SK-N-SH (cell line): ENCODE data around the gene STRBP. TPM values are rescaled to one million over a fixed set of nuclear protein-coding genes. Genes with fewer than 3 reads are reported as not detected.

Source experiments
- CTCF ChIA-PET: fragments of 300-600, 350-600 bp; formaldehyde crosslinking; extraction: SDS; loops from one replicate; lab custom pipeline; 2021; lab: Yijun Ruan, JAX
- POLR2A ChIA-PET: fragments of 350-600 bp; sonication (Branson Sonifier 250); formaldehyde crosslinking; extraction: SDS; loops from one replicate; lab custom pipeline; 2020; ENCODE audit warnings: antibody characterized with exemption, inconsistent platforms; lab: Yijun Ruan, JAX
- DNase-seq: peaks from one replicate; pipeline ENCODE4 v3.0.0; 2012
- H2AFZ ChIP-seq: fragments of 200-600 bp; sonication (generic); 2 replicates; pipeline ENCODE4 v1.8.1; 2016; ENCODE audit warnings: antibody characterized with exemption, mild to moderate bottlenecking, low read depth
- H3F3A ChIP-seq: fragments of 200-600 bp; sonication (generic); replicated peaks from 2 replicates; pipeline ENCODE3; 2016; ENCODE audit warnings: antibody characterized with exemption, mild to moderate bottlenecking; ENCODE audit not compliant: insufficient read depth
- H3K27ac ChIP-seq, 2 experiments: fragments of 200-500 bp in 1 of 2; fragments of 200-600 bp in 1 of 2; sonication (Bioruptor generic) in 1 of 2; sonication (generic), shearing (Covaris generic) in 1 of 2; 2 replicates each; pipeline versions ENCODE4 v1.5.1 to v1.6.1; 2014 to 2016; ENCODE audit warnings: low read depth in 2 of 2, inconsistent platforms in 1 of 2, low read length in 1 of 2, mild to moderate bottlenecking in 1 of 2, mixed read lengths in 1 of 2
- H3K27me3 ChIP-seq: fragments of 200-600 bp; sonication (generic), shearing (Covaris generic); 2 replicates; pipeline ENCODE4 v1.6.1; 2016; ENCODE audit warnings: mixed run types; ENCODE audit not compliant: insufficient read depth
- H3K36me3 ChIP-seq, 2 experiments: fragments of 200-500 bp in 1 of 2; fragments of 200-600 bp in 1 of 2; sonication (Bioruptor generic) in 1 of 2; sonication (generic) in 1 of 2; replicated peaks in 1 of 2; 2 replicates each; pipeline versions ENCODE3 to v1.5.1; 2014 to 2016; ENCODE audit warnings: low read length in 1 of 2, mild to moderate bottlenecking in 1 of 2; ENCODE audit not compliant: insufficient read depth in 2 of 2, control insufficient read depth in 1 of 2
- H3K4me1 ChIP-seq, 2 experiments: fragments of 200-500 bp in 1 of 2; fragments of 200-600 bp in 1 of 2; sonication (Bioruptor generic) in 1 of 2; sonication (generic), shearing (Covaris generic) in 1 of 2; 2 replicates each; pipeline versions ENCODE4 v1.5.1 to v1.6.1; 2014 to 2016; ENCODE audit warnings: low read depth in 1 of 2, low read length in 1 of 2, mixed run types in 1 of 2; ENCODE audit not compliant: insufficient read depth in 2 of 2, control insufficient read depth in 1 of 2
- H3K4me2 ChIP-seq: fragments of 200-600 bp; sonication (generic), shearing (Covaris generic); 2 replicates; pipeline ENCODE4 v1.6.1; 2017; ENCODE audit warnings: mixed run types
- H3K4me3 ChIP-seq, 2 experiments: fragments of 200-500 bp in 1 of 2; fragments of 200-600 bp in 1 of 2; sonication (Bioruptor generic) in 1 of 2; sonication (generic), shearing (Covaris generic) in 1 of 2; 2 replicates each; pipeline versions ENCODE4 v1.5.1 to v1.8.1; 2014 to 2016; ENCODE audit warnings: low read depth in 2 of 2, inconsistent platforms in 1 of 2, low read length in 1 of 2, mild to moderate bottlenecking in 1 of 2, mixed read lengths in 1 of 2, moderate library complexity in 1 of 2
- H3K79me2 ChIP-seq: fragments of 200-600 bp; sonication (generic); 2 replicates; pipeline ENCODE4 v1.8.1; 2017; ENCODE audit warnings: mild to moderate bottlenecking; ENCODE audit not compliant: insufficient read depth
- H3K9ac ChIP-seq: fragments of 200-600 bp; sonication (generic); 2 replicates; pipeline ENCODE4 v1.6.1; 2017; ENCODE audit warnings: mixed run types
- H3K9me2 ChIP-seq: fragments of 200-600 bp; sonication (generic); 2 replicates; pipeline ENCODE4 v1.6.1; 2017; ENCODE audit warnings: mixed run types
- H3K9me3 ChIP-seq: fragments of 200-600 bp; sonication (generic); 2 replicates; pipeline ENCODE4 v1.6.1; 2017; ENCODE audit warnings: mixed run types, mild to moderate bottlenecking, moderate library complexity
- H4K20me1 ChIP-seq: fragments of 200-600 bp; sonication (generic); 2 replicates; pipeline ENCODE4 v1.6.1; 2017; ENCODE audit warnings: mild to moderate bottlenecking, mixed run types; ENCODE audit not compliant: insufficient read depth
- CHD2 ChIP-seq: fragments of 150-350 bp; IDR thresholded peaks from 2 replicates; pipeline ENCODE4 v1.6.1; 2018; ENCODE audit warnings: low read length; ENCODE audit not compliant: partially characterized antibody
- CTCF ChIP-seq: fragments of 200-600 bp; sonication (generic); IDR thresholded peaks from 2 replicates; pipeline ENCODE4 v1.6.1; 2017; ENCODE audit warnings: antibody characterized with exemption, mild to moderate bottlenecking, moderate library complexity
- ELF1 ChIP-seq: IDR thresholded peaks from 2 replicates; pipeline ENCODE4 v1.4.0; 2012
- EZH2phosphoT487 ChIP-seq: fragments of 200-600 bp; sonication (generic); IDR thresholded peaks from 2 replicates; pipeline ENCODE4 v1.6.1; 2017; ENCODE audit warnings: low read depth, mixed run types, mild to moderate bottlenecking, antibody characterized with exemption, moderate library complexity, borderline replicate concordance
- GABPA ChIP-seq: IDR thresholded peaks from 2 replicates; pipeline ENCODE4 v1.4.0; 2012; ENCODE audit warnings: low read depth, mild to moderate bottlenecking
- MEF2A ChIP-seq: IDR thresholded peaks from 2 replicates; pipeline ENCODE4 v1.4.0; 2012; ENCODE audit warnings: low read depth, borderline replicate concordance
- NRF1 ChIP-seq: IDR thresholded peaks from 2 replicates; pipeline ENCODE4 v1.6.1; 2012; ENCODE audit warnings: low read depth, mild to moderate bottlenecking, low read length
- RFX5 ChIP-seq: IDR thresholded peaks from 2 replicates; pipeline ENCODE4 v1.6.1; 2012; ENCODE audit warnings: mild to moderate bottlenecking, improper control_type of control experiment, low read length
- RXRA ChIP-seq: IDR thresholded peaks from 2 replicates; pipeline ENCODE4 v1.4.0; 2012; ENCODE audit warnings: low read depth, mild to moderate bottlenecking, borderline replicate concordance
- SMC3 ChIP-seq: IDR thresholded peaks from 2 replicates; pipeline ENCODE4 v1.6.1; 2012; ENCODE audit warnings: low read depth, low read length, improper control_type of control experiment
- TCF12 ChIP-seq: IDR thresholded peaks from 2 replicates; pipeline ENCODE4 v1.4.0; 2012
- whole genome bisulfite sequencing: methylation state at CpG from one replicate; pipeline ENCODE4 v1.1.6; 2017; ENCODE audit warnings: low lambda C conversion rate; 5-methylcytosine and 5-hydroxymethylcytosine counted together
- polyA plus RNA-seq, 3 experiments: library from polyadenylated mRNA; depleted of rRNA; stranded (reverse); fragments of >200 nt; gene quantifications; 2 replicates each; pipeline ENCODE4 v1.2.3, GENCODE V29; 2012
- TF ChIP-seq, protein P1 (sequence below): fragments of 150-350 bp; IDR thresholded peaks from 2 replicates; pipeline ENCODE4 v1.6.1; 2016; ENCODE audit warnings: mild to moderate bottlenecking, low read depth, low read length
- TF ChIP-seq, protein P2 (sequence below): IDR thresholded peaks from 2 replicates; pipeline ENCODE4 v1.4.0; 2012; ENCODE audit warnings: low read depth, borderline replicate concordance
- TF ChIP-seq, protein P3 (sequence below): IDR thresholded peaks from 2 replicates; pipeline ENCODE4 v1.6.1; 2012; ENCODE audit warnings: mild to moderate bottlenecking, low read depth, low read length, moderate library complexity

STRBP gene
- polyA plus RNA-seq, 1 of the 3 experiments (the other 2 are of a cell fraction) = 5.9 TPM

DNA sequence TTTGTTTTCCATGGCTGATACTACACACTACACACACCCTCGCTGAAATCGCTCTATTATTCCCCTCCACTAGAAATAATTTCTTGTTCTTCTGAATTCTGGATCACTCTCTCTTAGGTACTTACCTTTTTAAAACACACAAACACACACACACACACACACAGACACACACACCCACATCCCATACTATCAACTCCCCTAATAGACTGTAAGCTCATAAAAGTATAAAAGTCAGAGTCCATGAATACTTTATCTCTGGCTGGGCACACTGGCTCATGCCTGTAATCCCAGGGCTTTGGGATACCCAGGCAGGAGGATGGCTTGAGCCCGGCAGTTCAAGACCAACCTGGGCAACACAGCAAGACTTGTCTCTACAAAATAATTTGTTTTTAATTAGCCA is 11.1 kb downstream of the STRBP start:
- H3K4me2 ChIP-seq = no peak overlapping the region
- DNase-seq = no peak
- H2AFZ ChIP-seq = no peak overlapping the region
- 96% methylated on average over 2 of the region's 3 CpGs for WGBS
- H3K27ac ChIP-seq = no peak overlapping the region
- no peak overlapping the region for H3K4me3 ChIP-seq
- H3K79me2 ChIP-seq = no peaks in the 10 kb centered on the region
- H3K36me3 ChIP-seq = no peaks in the 10 kb centered on the region
- no peaks in the 10 kb centered on the region; a peak in 1 of 4 replicates for H3K4me1 ChIP-seq
- CTCF ChIA-PET = no interaction called here
- H3K27me3 ChIP-seq = no peaks in the 10 kb centered on the region
- TF ChIP-seq MEF2A (no peak), EZH2phosphoT487 (no peak), GABPA (no peak), SMC3 (no peak), RXRA (no peak), NRF1 (no peak), TCF12 (no peak), RFX5 (no peak), CHD2 (no peak), ELF1 (no peak), CTCF (no peak)
- TF ChIP-seq, protein P1, sequence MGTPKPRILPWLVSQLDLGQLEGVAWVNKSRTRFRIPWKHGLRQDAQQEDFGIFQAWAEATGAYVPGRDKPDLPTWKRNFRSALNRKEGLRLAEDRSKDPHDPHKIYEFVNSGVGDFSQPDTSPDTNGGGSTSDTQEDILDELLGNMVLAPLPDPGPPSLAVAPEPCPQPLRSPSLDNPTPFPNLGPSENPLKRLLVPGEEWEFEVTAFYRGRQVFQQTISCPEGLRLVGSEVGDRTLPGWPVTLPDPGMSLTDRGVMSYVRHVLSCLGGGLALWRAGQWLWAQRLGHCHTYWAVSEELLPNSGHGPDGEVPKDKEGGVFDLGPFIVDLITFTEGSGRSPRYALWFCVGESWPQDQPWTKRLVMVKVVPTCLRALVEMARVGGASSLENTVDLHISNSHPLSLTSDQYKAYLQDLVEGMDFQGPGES = no peak
- TF ChIP-seq, protein P2, sequence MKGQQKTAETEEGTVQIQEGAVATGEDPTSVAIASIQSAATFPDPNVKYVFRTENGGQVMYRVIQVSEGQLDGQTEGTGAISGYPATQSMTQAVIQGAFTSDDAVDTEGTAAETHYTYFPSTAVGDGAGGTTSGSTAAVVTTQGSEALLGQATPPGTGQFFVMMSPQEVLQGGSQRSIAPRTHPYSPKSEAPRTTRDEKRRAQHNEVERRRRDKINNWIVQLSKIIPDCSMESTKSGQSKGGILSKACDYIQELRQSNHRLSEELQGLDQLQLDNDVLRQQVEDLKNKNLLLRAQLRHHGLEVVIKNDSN = no peak
- TF ChIP-seq, protein P3, sequence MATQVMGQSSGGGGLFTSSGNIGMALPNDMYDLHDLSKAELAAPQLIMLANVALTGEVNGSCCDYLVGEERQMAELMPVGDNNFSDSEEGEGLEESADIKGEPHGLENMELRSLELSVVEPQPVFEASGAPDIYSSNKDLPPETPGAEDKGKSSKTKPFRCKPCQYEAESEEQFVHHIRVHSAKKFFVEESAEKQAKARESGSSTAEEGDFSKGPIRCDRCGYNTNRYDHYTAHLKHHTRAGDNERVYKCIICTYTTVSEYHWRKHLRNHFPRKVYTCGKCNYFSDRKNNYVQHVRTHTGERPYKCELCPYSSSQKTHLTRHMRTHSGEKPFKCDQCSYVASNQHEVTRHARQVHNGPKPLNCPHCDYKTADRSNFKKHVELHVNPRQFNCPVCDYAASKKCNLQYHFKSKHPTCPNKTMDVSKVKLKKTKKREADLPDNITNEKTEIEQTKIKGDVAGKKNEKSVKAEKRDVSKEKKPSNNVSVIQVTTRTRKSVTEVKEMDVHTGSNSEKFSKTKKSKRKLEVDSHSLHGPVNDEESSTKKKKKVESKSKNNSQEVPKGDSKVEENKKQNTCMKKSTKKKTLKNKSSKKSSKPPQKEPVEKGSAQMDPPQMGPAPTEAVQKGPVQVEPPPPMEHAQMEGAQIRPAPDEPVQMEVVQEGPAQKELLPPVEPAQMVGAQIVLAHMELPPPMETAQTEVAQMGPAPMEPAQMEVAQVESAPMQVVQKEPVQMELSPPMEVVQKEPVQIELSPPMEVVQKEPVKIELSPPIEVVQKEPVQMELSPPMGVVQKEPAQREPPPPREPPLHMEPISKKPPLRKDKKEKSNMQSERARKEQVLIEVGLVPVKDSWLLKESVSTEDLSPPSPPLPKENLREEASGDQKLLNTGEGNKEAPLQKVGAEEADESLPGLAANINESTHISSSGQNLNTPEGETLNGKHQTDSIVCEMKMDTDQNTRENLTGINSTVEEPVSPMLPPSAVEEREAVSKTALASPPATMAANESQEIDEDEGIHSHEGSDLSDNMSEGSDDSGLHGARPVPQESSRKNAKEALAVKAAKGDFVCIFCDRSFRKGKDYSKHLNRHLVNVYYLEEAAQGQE = no peak
- POLR2A ChIA-PET = no interaction called here
- H3K9me2 ChIP-seq = no peaks in the 10 kb centered on the region
- H3K9ac ChIP-seq = no peak overlapping the region
- no peaks in the 10 kb centered on the region for H3F3A ChIP-seq
- H3K9me3 ChIP-seq = no peaks in the 10 kb centered on the region
- no peaks in the 10 kb centered on the region for H4K20me1 ChIP-seq
